Stimulated activated CD8-positive, alpha-beta memory T cell treated with anti-CD3 and anti-CD28 coated beads, Interleukin-7, amount 100 ng/mL, for 4 hours (primary cell): ENCODE data around the gene RAB40AL.
"Not testable (repeated sequence)": the region's sequence is repeated elsewhere in the genome, so short reads cannot be mapped to it uniquely, and the experiment has no call there.

Source experiments
- DNase-seq, 2 donors: peaks; one replicate each; pipeline ENCODE4 v3.0.0-alpha.2; 2020; ENCODE audit warnings: low read depth in 2 of 2

Gene RAB40AL

GRCh38 chrX:102936972-102937371 is at the start of gene RAB40AL:
RAB40AL (plus strand) TSS chrX:102937272; CDS start chrX:102937319, 47 bp downstream.
- not testable (repeated sequence) for DNase-seq

- no peak for DNase-seq
These were observed 49.4 kb upstream of the RAB40AL start for GRCh38 chrX:102887687-102888086.

GRCh38 chrX:102892103-102892502 is 45.0 kb upstream of the RAB40AL start:
- no peak for DNase-seq

- peak; percentile 28 to 31 for DNase-seq
These were observed 36.8 kb upstream of the RAB40AL start for GRCh38 chrX:102899940-102900916.

- DNase-seq: no peak
These were observed 34.7 kb upstream of the RAB40AL start for GRCh38 chrX:102902355-102902754.

GRCh38 chrX:102930990-102931756 is 5.9 kb upstream of the RAB40AL start:
- DNase-seq: no peak

- DNase-seq: no peak
These were observed 2.4 kb upstream of the RAB40AL start for GRCh38 chrX:102934624-102935023.

GRCh38 chrX:102950908-102951866 is 14.1 kb downstream of the RAB40AL start:
- peak in 1 of 2 donors; percentile 21 for DNase-seq

GRCh38 chrX:102957751-102958150 is 20.7 kb downstream of the RAB40AL start:
- DNase-seq: no peak

GRCh38 chrX:102958794-102959193 is 21.7 kb downstream of the RAB40AL start:
- DNase-seq: no peak

GRCh38 chrX:102959471-102959870 is 22.4 kb downstream of the RAB40AL start:
- DNase-seq: no peak

GRCh38 chrX:102963955-102964354 is 26.9 kb downstream of the RAB40AL start:
- DNase-seq: no peak

GRCh38 chrX:102964940-102965339 is 27.9 kb downstream of the RAB40AL start:
- no peak for DNase-seq

GRCh38 chrX:102966701-102967100 is 29.6 kb downstream of the RAB40AL start:
- no peak for DNase-seq

- no peak for DNase-seq
These were observed 31.1 kb downstream of the RAB40AL start for GRCh38 chrX:102968216-102968615.

- DNase-seq: not testable (repeated sequence)
These were observed 34.5 kb downstream of the RAB40AL start for GRCh38 chrX:102971536-102971935.

GRCh38 chrX:102975016-102975415 is 37.9 kb downstream of the RAB40AL start:
- no peak for DNase-seq

GRCh38 chrX:102976286-102976685 is 39.2 kb downstream of the RAB40AL start:
- no peak for DNase-seq

- DNase-seq: no peak
These were observed 39.9 kb downstream of the RAB40AL start for GRCh38 chrX:102976793-102977495.

GRCh38 chrX:102978594-102978993 is 41.5 kb downstream of the RAB40AL start:
- no peak for DNase-seq

- no peak for DNase-seq
These were observed 42.5 kb downstream of the RAB40AL start for GRCh38 chrX:102979536-102979935.
